Tibial artery (tissue), 4 donors: ENCODE measurements around the gene JAKMIP2.

Experiments used
- DNase-seq, 2 donors: peaks; one replicate each; pipeline ENCODE4 v3.0.0-alpha.2; 2019
- H3K27ac ChIP-seq, 2 donors: fragments of 200-600 bp; sonication (generic) in 1 of 2; 1 replicate in 1 of 2; 2 replicates in 1 of 2; pipeline ENCODE4 v1.5.1; 2018 to 2019; ENCODE audit warnings: mild to moderate bottlenecking in 1 of 2
- H3K27me3 ChIP-seq, 2 donors: fragments of 200-600 bp; sonication (generic) in 1 of 2; one replicate each; pipeline versions ENCODE4 v1.5.1 to v1.6.0; 2016 to 2019
- H3K36me3 ChIP-seq, 3 donors: fragments of 200-600 bp; sonication (generic) in 2 of 3; one replicate each; pipeline ENCODE4 v1.5.1; 2016 to 2019; ENCODE audit warnings: mild to moderate bottlenecking in 2 of 3
- H3K4me1 ChIP-seq, 4 donors: fragments of 200-600 bp; sonication (generic) in 2 of 4; 1 replicate in 3 of 4; 2 replicates in 1 of 4; pipeline ENCODE4 v1.5.1; 2016 to 2019
- H3K4me3 ChIP-seq, 2 donors: fragments of 200-600 bp; sonication (generic) in 1 of 2; 1 replicate in 1 of 2; 2 replicates in 1 of 2; pipeline ENCODE4 v1.5.1; 2018 to 2019; ENCODE audit warnings: mild to moderate bottlenecking in 2 of 2
- H3K9me3 ChIP-seq, 3 donors: fragments of 200-600 bp; sonication (generic) in 1 of 3; one replicate each; pipeline ENCODE4 v1.5.1; 2016 to 2019
- CTCF ChIP-seq, 2 experiments: fragments of 200-600 bp in 1 of 2; fragments of 450-650 bp in 1 of 2; IDR thresholded peaks; one replicate each; pipeline ENCODE4 v1.5.1; 2017 to 2019; ENCODE audit warnings: antibody characterized with exemption in 2 of 2, mild to moderate bottlenecking in 1 of 2, moderate library complexity in 1 of 2
- intact Hi-C: fragments of 100-400 bp; cut with DNase I; formaldehyde crosslinking; loops from one replicate; pipeline ENCODE4 v1.15.0; 2023; ENCODE audit warnings: low total_unique reads

JAKMIP2 gene

GRCh38 chr5:147693233-147693632 is 89.3 kb downstream of the JAKMIP2 start:
- no peak overlapping the region for H3K4me3 ChIP-seq
- peaks cover 0 to 4% of the 10 kb centered on the region in 2 donors for H3K27me3 ChIP-seq
- intact Hi-C loops, result no loop called here
- no peak overlapping the region for H3K27ac ChIP-seq
- TF ChIP-seq CTCF (IDR thresholded peaks at IDR 0.05), result no peak
- no peaks in the 10 kb centered on the region for H3K9me3 ChIP-seq
- DNase-seq, result no peak
- H3K4me1 ChIP-seq, result peaks cover 0 to 33% (median 5%) of the 10 kb centered on the region in 4 donors
- H3K36me3 ChIP-seq, result no peaks in the 10 kb centered on the region

GRCh38 chr5:147691130-147691529 is 91.4 kb downstream of the JAKMIP2 start:
- Histone ChIP-seq H3K27ac (no peak overlapping the region), H3K27me3 (no peaks in the 10 kb centered on the region), H3K4me1 (peaks cover 0 to 33% (median 5%) of the 10 kb centered on the region in 4 donors), H3K36me3 (no peaks in the 10 kb centered on the region), H3K4me3 (no peak overlapping the region), H3K9me3 (no peaks in the 10 kb centered on the region)
- no peak for TF ChIP-seq CTCF (IDR thresholded peaks at IDR 0.05)
- no peak for DNase-seq
- intact Hi-C loops, result no loop called here

- no peak overlapping the region for H3K27ac ChIP-seq
- DNase-seq, result no peak
- intact Hi-C loops, result no loop called here
Observed at GRCh38 chr5:147690595-147690994, 91.9 kb downstream of the JAKMIP2 start.

GRCh38 chr5:147689426-147689825 is 93.1 kb downstream of the JAKMIP2 start:
- H3K27me3 ChIP-seq, result no peaks in the 10 kb centered on the region

More at GRCh38 chr5:147690595-147690994, 91.9 kb downstream of the JAKMIP2 start:
- TF ChIP-seq CTCF (IDR thresholded peaks at IDR 0.05), result no peak
- peaks cover 0 to 33% (median 5%) of the 10 kb centered on the region in 4 donors for H3K4me1 ChIP-seq
- no peaks in the 10 kb centered on the region for H3K27me3 ChIP-seq
- no peaks in the 10 kb centered on the region for H3K9me3 ChIP-seq
- H3K4me3 ChIP-seq, result no peak overlapping the region
- H3K36me3 ChIP-seq, result no peaks in the 10 kb centered on the region

GRCh38 chr5:147688656-147689356 is 93.7 kb downstream of the JAKMIP2 start:
- Histone ChIP-seq H3K4me1 (peaks cover 0 to 33% (median 5%) of the 10 kb centered on the region in 4 donors), H3K9me3 (no peaks in the 10 kb centered on the region), H3K27me3 (no peaks in the 10 kb centered on the region), H3K36me3 (no peaks in the 10 kb centered on the region), H3K4me3 (no peak overlapping the region), H3K27ac (peak overlapping the region; percentile 39 to 47)
- peak; percentile 47 to 73 for DNase-seq
- TF ChIP-seq CTCF (IDR thresholded peaks at IDR 0.05), result no peak
- intact Hi-C loops, result no loop called here

More at GRCh38 chr5:147689426-147689825, 93.1 kb downstream of the JAKMIP2 start:
- DNase-seq, result no peak
- H3K9me3 ChIP-seq, result no peaks in the 10 kb centered on the region
- no peak for TF ChIP-seq CTCF (IDR thresholded peaks at IDR 0.05)
- peaks cover 0 to 33% (median 5%) of the 10 kb centered on the region in 4 donors for H3K4me1 ChIP-seq
- no peak overlapping the region for H3K4me3 ChIP-seq
- intact Hi-C loops, result no loop called here
- H3K36me3 ChIP-seq, result no peaks in the 10 kb centered on the region
- peak overlapping the region; percentile 20 to 39 for H3K27ac ChIP-seq
